ENCODE results near the gene DOCK4.

DNA sequence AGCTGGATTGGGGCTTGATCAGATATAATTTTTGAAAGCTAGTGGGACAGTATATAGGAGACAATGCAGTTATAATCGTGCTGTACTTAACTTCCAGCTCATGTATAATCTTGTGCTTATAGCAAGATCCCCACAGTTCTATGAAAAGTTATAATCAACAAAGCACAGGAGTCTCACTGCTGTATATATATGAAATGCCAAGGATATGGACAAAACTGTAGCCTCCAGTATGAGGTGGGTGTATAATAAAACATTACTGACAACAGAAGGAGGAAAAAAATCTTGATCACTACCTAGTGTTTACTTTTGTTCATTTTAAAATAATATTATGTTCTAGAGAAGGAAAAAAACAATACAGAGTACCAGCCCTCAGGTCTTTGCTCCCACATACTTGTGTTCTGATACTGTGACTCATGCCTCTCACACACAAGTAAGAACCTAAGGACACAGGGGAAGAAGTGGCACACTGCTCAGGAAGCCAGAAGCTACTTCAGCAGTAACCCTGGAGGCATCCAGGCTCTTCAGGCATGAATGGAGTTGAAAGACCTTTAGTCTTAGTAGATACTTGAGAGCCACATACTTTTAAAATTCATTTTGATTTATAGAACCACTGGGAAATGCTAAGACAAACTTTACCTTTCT, 378.2 kb downstream of the DOCK4 start:
- TF ChIP-seq POLR2A (IDR thresholded peaks at IDR 0.05) (no peak), CTCF (IDR thresholded peaks at IDR 0.05) (no peak), POLR2AphosphoS5 (IDR thresholded peaks at IDR 0.05) (no peak), EP300 (IDR thresholded peaks at IDR 0.05; ENCODE audit: low read depth) (no peak)
